WTC11 (cell line): Measurements from ENCODE around the gene UBC. TPM values are rescaled to one million over a fixed set of nuclear protein-coding genes. Genes with fewer than 3 reads are reported as not detected.

Source experiments
- ARID4B ChIP-seq: sonication (generic); formaldehyde crosslinking; IDR thresholded peaks from 2 replicates; pipeline ENCODE4 v1.8.0; 2023; ENCODE audit warnings: missing genetic modification reagents, mild to moderate bottlenecking, borderline replicate concordance
- ATF2 ChIP-seq: sonication (generic); formaldehyde crosslinking; IDR thresholded peaks from 2 replicates; pipeline ENCODE4 v1.8.1; 2022; ENCODE audit warnings: low read depth, missing genetic modification reagents, borderline replicate concordance
- CDX4 ChIP-seq: fragments of 250-450 bp; sonication (Bioruptor Pico); IDR thresholded peaks from 2 replicates; pipeline ENCODE4 v1.9.0; 2021; ENCODE audit warnings: moderate library complexity, mild to moderate bottlenecking, inconsistent platforms, borderline replicate concordance
- ELF4 ChIP-seq: sonication (generic); formaldehyde crosslinking; IDR thresholded peaks from 2 replicates; pipeline ENCODE4 v1.8.1; 2022; ENCODE audit warnings: low read depth, mild to moderate bottlenecking, moderate library complexity, missing genetic modification reagents
- ESRRA ChIP-seq: sonication (generic); formaldehyde crosslinking; IDR thresholded peaks from 2 replicates; pipeline ENCODE4 v1.8.1; 2022; ENCODE audit warnings: mild to moderate bottlenecking, missing genetic modification reagents, borderline replicate concordance
- FOXK1 ChIP-seq: sonication (generic); formaldehyde crosslinking; IDR thresholded peaks from 2 replicates; pipeline ENCODE4 v1.8.0; 2022; ENCODE audit warnings: mild to moderate bottlenecking, moderate library complexity, missing genetic modification reagents
- JUN ChIP-seq: sonication (generic); formaldehyde crosslinking; IDR thresholded peaks from 2 replicates; pipeline ENCODE4 v1.8.0; 2023; ENCODE audit warnings: mild to moderate bottlenecking, missing genetic modification reagents
- KAT7 ChIP-seq: sonication (generic); formaldehyde crosslinking; IDR thresholded peaks from 2 replicates; pipeline ENCODE4 v1.8.1; 2023; ENCODE audit warnings: missing genetic modification reagents, mild to moderate bottlenecking, borderline replicate concordance
- MYBL2 ChIP-seq: sonication (generic); formaldehyde crosslinking; IDR thresholded peaks from 2 replicates; pipeline ENCODE4 v1.8.1; 2023; ENCODE audit warnings: mild to moderate bottlenecking, moderate library complexity, missing genetic modification reagents
- NFYB ChIP-seq: sonication (generic); formaldehyde crosslinking; conservative IDR thresholded peaks from 2 replicates; pipeline ENCODE4 v1.8.0; 2022; ENCODE audit warnings: low read depth, missing genetic modification reagents
- OVOL2 ChIP-seq: fragments of 250-450 bp; sonication (Bioruptor Pico); IDR thresholded peaks from 2 replicates; pipeline ENCODE4 v1.9.0; 2021; ENCODE audit warnings: mild to moderate bottlenecking, borderline replicate concordance
- RELA ChIP-seq: sonication (generic); formaldehyde crosslinking; IDR thresholded peaks from 2 replicates; pipeline ENCODE4 v1.8.1; 2022; ENCODE audit warnings: missing genetic modification reagents, mild to moderate bottlenecking, borderline replicate concordance
- RORB ChIP-seq: fragments of 250-450 bp; sonication (Bioruptor Pico); IDR thresholded peaks from 2 replicates; pipeline ENCODE4 v1.9.0; 2021; ENCODE audit warnings: mild to moderate bottlenecking
- TCF7 ChIP-seq: sonication (generic); formaldehyde crosslinking; IDR thresholded peaks from 2 replicates; pipeline ENCODE4 v1.8.0; 2022; ENCODE audit warnings: mild to moderate bottlenecking, low read depth, missing genetic modification reagents, moderate library complexity
- ZNF121 ChIP-seq: sonication (generic); formaldehyde crosslinking; IDR thresholded peaks from 2 replicates; pipeline ENCODE4 v1.8.0; 2023; ENCODE audit warnings: missing genetic modification reagents
- ZNF416 ChIP-seq: fragments of 250-450 bp; sonication (Bioruptor Pico); IDR thresholded peaks from 2 replicates; pipeline ENCODE4 v1.9.0; 2021; ENCODE audit warnings: mild to moderate bottlenecking, inconsistent platforms
- ZNF423 ChIP-seq: fragments of 250-450 bp; sonication (Bioruptor Pico); IDR thresholded peaks from 2 replicates; pipeline ENCODE4 v2.1.2; 2022; ENCODE audit warnings: mild to moderate bottlenecking, moderate library complexity
- total RNA-seq: library from RNA; stranded (reverse); gene quantifications from 3 replicates; pipeline ENCODE4 v1.2.3, GENCODE V29; 2021
- TF ChIP-seq, protein P1 (sequence below): sonication (generic); formaldehyde crosslinking; conservative IDR thresholded peaks from 2 replicates; pipeline ENCODE4 v1.8.1; 2023; ENCODE audit warnings: mild to moderate bottlenecking, low read depth, missing genetic modification reagents, moderate library complexity
- TF ChIP-seq, protein P2 (sequence below): sonication (generic); formaldehyde crosslinking; IDR thresholded peaks from 2 replicates; pipeline ENCODE4 v1.8.1; 2023; ENCODE audit warnings: mild to moderate bottlenecking, missing genetic modification reagents, moderate library complexity
- TF ChIP-seq, protein P3 (sequence below): fragments of 250-450 bp; sonication (Bioruptor Pico); IDR thresholded peaks from 2 replicates; pipeline ENCODE4 v1.9.0; 2021; ENCODE audit warnings: mild to moderate bottlenecking
- TF ChIP-seq, protein P4 (sequence below): sonication (generic); formaldehyde crosslinking; IDR thresholded peaks from 2 replicates; pipeline ENCODE4 v1.8.0; 2022; ENCODE audit warnings: mild to moderate bottlenecking, missing genetic modification reagents
- TF ChIP-seq, protein P5 (sequence below): sonication (generic); formaldehyde crosslinking; IDR thresholded peaks from 2 replicates; pipeline ENCODE4 v1.8.1; 2023; ENCODE audit warnings: mild to moderate bottlenecking, missing genetic modification reagents, moderate library complexity

Gene UBC
- total RNA-seq, 1 experiment from 2014 or later = 530 TPM

DNA sequence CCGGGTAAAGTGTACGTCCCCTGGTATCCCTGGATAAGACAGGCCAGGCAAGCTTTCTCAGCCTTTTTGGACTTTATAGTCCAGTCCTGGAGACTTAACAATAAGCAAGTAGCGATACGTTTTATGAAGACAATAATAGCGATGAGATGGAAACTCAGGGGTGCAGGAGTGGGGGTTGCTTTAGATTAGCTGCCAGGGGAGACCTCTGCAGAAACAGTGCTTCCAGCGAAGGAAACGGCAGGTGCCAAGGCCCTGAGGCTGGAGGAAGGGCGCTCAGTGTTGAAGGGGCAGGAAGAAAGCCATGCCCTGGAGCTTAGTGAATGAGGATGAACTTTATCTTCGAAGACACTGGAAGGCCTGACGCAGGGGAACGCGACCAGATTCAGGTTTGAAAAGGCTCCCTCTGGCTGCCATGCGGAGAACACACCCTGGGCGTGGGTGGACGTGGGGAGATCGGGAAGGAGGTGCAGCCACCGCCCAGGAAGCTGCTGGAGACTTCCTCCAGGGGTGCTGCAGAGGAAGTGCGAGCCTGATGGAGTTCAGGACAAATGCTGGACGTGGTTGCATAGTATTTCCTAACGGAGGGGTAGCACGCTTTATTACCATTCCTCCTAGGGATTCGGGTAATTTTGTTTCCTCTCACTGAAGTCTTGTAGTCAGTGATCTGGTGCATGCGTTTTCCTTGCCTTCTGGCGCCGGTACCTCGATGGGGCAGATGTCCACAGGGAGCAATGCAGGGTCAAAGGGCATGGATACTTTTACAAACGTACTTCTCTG lies 26.1 kb upstream of the UBC start (continued):
- TF ChIP-seq, protein P1, sequence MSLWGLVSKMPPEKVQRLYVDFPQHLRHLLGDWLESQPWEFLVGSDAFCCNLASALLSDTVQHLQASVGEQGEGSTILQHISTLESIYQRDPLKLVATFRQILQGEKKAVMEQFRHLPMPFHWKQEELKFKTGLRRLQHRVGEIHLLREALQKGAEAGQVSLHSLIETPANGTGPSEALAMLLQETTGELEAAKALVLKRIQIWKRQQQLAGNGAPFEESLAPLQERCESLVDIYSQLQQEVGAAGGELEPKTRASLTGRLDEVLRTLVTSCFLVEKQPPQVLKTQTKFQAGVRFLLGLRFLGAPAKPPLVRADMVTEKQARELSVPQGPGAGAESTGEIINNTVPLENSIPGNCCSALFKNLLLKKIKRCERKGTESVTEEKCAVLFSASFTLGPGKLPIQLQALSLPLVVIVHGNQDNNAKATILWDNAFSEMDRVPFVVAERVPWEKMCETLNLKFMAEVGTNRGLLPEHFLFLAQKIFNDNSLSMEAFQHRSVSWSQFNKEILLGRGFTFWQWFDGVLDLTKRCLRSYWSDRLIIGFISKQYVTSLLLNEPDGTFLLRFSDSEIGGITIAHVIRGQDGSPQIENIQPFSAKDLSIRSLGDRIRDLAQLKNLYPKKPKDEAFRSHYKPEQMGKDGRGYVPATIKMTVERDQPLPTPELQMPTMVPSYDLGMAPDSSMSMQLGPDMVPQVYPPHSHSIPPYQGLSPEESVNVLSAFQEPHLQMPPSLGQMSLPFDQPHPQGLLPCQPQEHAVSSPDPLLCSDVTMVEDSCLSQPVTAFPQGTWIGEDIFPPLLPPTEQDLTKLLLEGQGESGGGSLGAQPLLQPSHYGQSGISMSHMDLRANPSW (CRISPR knock-in tag) = no peak
- TF ChIP-seq ARID4B (CRISPR knock-in tag) (no peak), NFYB (no peak), TCF7 (CRISPR knock-in tag) (no peak), ZNF416 (CRISPR knock-in tag) (no peak), ESRRA (no peak), MYBL2 (CRISPR knock-in tag) (no peak), RELA (no peak), ATF2 (no peak), JUN (CRISPR knock-in tag) (no peak), OVOL2 (CRISPR knock-in tag) (no peak), ZNF121 (no peak), KAT7 (CRISPR knock-in tag) (no peak), RORB (peak; percentile 91; the same call in 1 of the 2 replicates), ZNF423 (CRISPR knock-in tag) (peak; percentile 45; the same call in 1 of the 2 replicates), FOXK1 (CRISPR knock-in tag) (no peak), CDX4 (no peak), ELF4 (CRISPR knock-in tag) (no peak)
- TF ChIP-seq, protein P2, sequence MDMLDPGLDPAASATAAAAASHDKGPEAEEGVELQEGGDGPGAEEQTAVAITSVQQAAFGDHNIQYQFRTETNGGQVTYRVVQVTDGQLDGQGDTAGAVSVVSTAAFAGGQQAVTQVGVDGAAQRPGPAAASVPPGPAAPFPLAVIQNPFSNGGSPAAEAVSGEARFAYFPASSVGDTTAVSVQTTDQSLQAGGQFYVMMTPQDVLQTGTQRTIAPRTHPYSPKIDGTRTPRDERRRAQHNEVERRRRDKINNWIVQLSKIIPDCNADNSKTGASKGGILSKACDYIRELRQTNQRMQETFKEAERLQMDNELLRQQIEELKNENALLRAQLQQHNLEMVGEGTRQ (CRISPR knock-in tag) = no peak
- TF ChIP-seq, protein P3, sequence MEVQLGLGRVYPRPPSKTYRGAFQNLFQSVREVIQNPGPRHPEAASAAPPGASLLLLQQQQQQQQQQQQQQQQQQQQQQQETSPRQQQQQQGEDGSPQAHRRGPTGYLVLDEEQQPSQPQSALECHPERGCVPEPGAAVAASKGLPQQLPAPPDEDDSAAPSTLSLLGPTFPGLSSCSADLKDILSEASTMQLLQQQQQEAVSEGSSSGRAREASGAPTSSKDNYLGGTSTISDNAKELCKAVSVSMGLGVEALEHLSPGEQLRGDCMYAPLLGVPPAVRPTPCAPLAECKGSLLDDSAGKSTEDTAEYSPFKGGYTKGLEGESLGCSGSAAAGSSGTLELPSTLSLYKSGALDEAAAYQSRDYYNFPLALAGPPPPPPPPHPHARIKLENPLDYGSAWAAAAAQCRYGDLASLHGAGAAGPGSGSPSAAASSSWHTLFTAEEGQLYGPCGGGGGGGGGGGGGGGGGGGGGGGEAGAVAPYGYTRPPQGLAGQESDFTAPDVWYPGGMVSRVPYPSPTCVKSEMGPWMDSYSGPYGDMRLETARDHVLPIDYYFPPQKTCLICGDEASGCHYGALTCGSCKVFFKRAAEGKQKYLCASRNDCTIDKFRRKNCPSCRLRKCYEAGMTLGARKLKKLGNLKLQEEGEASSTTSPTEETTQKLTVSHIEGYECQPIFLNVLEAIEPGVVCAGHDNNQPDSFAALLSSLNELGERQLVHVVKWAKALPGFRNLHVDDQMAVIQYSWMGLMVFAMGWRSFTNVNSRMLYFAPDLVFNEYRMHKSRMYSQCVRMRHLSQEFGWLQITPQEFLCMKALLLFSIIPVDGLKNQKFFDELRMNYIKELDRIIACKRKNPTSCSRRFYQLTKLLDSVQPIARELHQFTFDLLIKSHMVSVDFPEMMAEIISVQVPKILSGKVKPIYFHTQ (CRISPR knock-in tag) = no peak
- TF ChIP-seq, protein P4, sequence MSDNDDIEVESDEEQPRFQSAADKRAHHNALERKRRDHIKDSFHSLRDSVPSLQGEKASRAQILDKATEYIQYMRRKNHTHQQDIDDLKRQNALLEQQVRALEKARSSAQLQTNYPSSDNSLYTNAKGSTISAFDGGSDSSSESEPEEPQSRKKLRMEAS (CRISPR knock-in tag) = no peak; the same call in 1 of the 2 replicates
- TF ChIP-seq, protein P5, sequence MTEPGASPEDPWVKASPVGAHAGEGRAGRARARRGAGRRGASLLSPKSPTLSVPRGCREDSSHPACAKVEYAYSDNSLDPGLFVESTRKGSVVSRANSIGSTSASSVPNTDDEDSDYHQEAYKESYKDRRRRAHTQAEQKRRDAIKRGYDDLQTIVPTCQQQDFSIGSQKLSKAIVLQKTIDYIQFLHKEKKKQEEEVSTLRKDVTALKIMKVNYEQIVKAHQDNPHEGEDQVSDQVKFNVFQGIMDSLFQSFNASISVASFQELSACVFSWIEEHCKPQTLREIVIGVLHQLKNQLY = no peak
